NB4 (cell line): ENCODE data around the gene MTCH1.

ENCODE experiments used
- CTCF ChIP-seq: IDR thresholded peaks from one replicate; pipeline ENCODE4 v1.5.1; 2012; ENCODE audit warnings: low read depth, low read length
- MAX ChIP-seq: IDR thresholded peaks from 2 replicates; pipeline ENCODE4 v1.6.1; 2011; ENCODE audit warnings: low read depth, low read length
- MYC ChIP-seq: IDR thresholded peaks from 2 replicates; pipeline ENCODE4 v1.6.1; 2011; ENCODE audit warnings: low read depth, low read length
- POLR2A ChIP-seq: IDR thresholded peaks from 2 replicates; pipeline ENCODE4 v1.6.1; 2011; ENCODE audit warnings: mild to moderate bottlenecking; ENCODE audit not compliant: insufficient read length; ENCODE audit errors: extremely low read depth

GRCh38 chr6:36954262-36954931 is 31.6 kb downstream of the MTCH1 start, which contains the start of gene PI16:
- TF ChIP-seq POLR2A (no peak), CTCF (no peak), MAX (peak; percentile 33; the same call in 1 of the 2 replicates), MYC (peak; percentile 62; the same call in 1 of the 2 replicates)
